ENCODE results near the gene CRB2.
"Not testable (repeated sequence)": the region's sequence is repeated elsewhere in the genome, so short reads cannot be mapped to it uniquely, and the experiment has no call there.

Gene CRB2

GRCh38 chr9:123329329-123329955, 26.6 kb upstream of the CRB2 start:
- DNase-seq (ENCODE audit: low spot score): peak; percentile 49

- DNase-seq (ENCODE audit: low spot score): no peak
Observed at GRCh38 chr9:123331346-123332060, 24.5 kb upstream of the CRB2 start.

- DNase-seq (ENCODE audit: low spot score): not testable (repeated sequence)
Observed at GRCh38 chr9:123333058-123333669, 22.8 kb upstream of the CRB2 start.

- DNase-seq (ENCODE audit: low spot score): no peak
Observed at GRCh38 chr9:123334639-123335038, 21.4 kb upstream of the CRB2 start.

- DNase-seq (ENCODE audit: low spot score): no peak
Observed at GRCh38 chr9:123335193-123335985, 20.6 kb upstream of the CRB2 start.

GRCh38 chr9:123335986-123336329, 20.0 kb upstream of the CRB2 start:
- DNase-seq (ENCODE audit: low spot score): no peak

- peak; percentile 33 for DNase-seq (ENCODE audit: low spot score)
Observed at GRCh38 chr9:123336449-123336848, 19.5 kb upstream of the CRB2 start.

- no peak for DNase-seq (ENCODE audit: low spot score)
Observed at GRCh38 chr9:123336959-123337358, 19.0 kb upstream of the CRB2 start.

- DNase-seq (ENCODE audit: low spot score): no peak
Observed at GRCh38 chr9:123337971-123338370, 18.0 kb upstream of the CRB2 start.

GRCh38 chr9:123338710-123339665, 17.0 kb upstream of the CRB2 start:
- DNase-seq (ENCODE audit: low spot score): peak; percentile 90

- DNase-seq (ENCODE audit: low spot score): peak; percentile 32
Observed at GRCh38 chr9:123339666-123340510, 16.1 kb upstream of the CRB2 start.

- DNase-seq (ENCODE audit: low spot score): no peak
Observed at GRCh38 chr9:123341816-123342215, 14.2 kb upstream of the CRB2 start.

- DNase-seq (ENCODE audit: low spot score): no peak
Observed at GRCh38 chr9:123342247-123342646, 13.8 kb upstream of the CRB2 start.

GRCh38 chr9:123343443-123344191, 12.4 kb upstream of the CRB2 start:
- no peak for DNase-seq (ENCODE audit: low spot score)

- DNase-seq (ENCODE audit: low spot score): no peak
Observed at GRCh38 chr9:123344192-123344949, 11.6 kb upstream of the CRB2 start.

GRCh38 chr9:123345567-123345955, 10.4 kb upstream of the CRB2 start:
- DNase-seq (ENCODE audit: low spot score): no peak

- no peak for DNase-seq (ENCODE audit: low spot score)
Observed at GRCh38 chr9:123346026-123346425, 10.0 kb upstream of the CRB2 start.

GRCh38 chr9:123346826-123347225, 9.2 kb upstream of the CRB2 start:
- DNase-seq (ENCODE audit: low spot score): no peak

Data from hematopoietic multipotent progenitor cell treated with erythropoietin and hydrocortisone succinate and interleukin-3 and kit ligand, for 17 days (in vitro differentiated cells).